GF-D8 (cell line): ENCODE data around the gene ARL8A.

Source experiments
- DNase-seq: peaks from one replicate; lab custom pipeline; 2025; lab: John Stamatoyannopoulos, UW

The ARL8A gene

GRCh38 chr1:202135221-202135721 lies 9.3 kb downstream of the ARL8A start:
- no peak for DNase-seq

DNA sequence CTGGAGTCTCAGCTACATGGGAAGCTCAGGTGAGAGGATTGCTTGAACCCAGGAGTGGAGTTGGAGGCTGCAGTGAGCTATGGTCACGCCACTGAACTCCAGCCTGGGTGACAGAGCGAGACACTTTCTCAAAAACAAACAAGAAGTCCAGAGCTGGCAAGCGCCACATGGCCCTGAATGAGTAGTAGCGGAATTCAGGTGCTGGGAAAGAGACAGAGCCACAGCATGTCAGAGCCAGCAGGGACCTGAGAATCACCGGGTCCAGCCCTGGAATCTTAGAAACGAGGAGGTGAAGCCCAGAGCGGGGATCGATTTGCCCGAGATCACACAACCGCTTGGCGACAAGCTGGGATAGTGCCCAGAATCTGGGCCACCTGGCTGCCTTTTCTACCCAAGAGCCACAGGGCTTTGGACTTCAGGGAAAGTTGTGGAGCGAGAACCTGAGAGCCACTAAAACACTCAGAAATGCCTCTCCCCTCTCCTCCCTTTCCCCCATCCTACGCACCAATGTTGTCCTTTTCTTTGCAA lies 9.8 kb downstream of the ARL8A start:
- DNase-seq: no peak

DNA sequence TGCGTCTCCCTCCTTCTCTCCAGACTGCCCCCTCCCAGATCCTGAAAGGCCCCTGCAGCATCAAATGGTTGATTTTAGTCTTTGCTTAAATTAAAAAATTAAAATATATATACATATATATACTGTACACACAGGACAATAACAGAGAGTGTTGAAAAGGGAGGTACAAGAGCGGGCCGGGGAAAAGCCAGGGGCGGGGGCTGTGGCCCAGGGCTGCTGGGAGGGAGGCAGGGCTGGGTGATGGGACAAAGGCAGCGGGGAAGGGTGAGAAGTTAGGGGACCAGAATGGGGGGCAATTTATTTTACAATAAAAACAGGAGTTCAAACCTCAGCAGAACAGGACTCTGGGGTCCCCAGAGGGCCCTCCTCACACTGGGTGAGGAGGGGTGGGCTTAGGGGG lies 10.5 kb downstream of the ARL8A start:
- DNase-seq: no peak

DNA sequence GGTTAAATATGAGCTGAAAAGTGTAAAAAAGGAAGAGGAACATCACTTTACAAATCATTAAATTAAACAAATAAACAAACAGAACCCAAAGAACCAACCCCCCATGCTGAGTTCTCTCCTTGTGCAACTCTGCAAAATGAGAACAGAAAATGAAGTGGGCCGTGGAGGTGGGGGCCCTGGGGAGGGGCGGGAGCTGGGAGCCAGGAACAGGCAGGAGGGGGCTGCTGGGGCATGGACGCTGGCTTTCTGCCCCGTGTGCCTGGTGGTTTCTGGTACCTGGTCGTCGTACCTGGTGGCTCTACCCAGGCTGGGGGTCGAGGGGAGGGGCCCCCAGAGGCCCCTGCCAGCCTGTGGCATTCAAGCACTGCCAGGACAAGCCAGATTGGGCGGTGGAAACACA lies 11.0 kb downstream of the ARL8A start:
- DNase-seq: no peak

DNA sequence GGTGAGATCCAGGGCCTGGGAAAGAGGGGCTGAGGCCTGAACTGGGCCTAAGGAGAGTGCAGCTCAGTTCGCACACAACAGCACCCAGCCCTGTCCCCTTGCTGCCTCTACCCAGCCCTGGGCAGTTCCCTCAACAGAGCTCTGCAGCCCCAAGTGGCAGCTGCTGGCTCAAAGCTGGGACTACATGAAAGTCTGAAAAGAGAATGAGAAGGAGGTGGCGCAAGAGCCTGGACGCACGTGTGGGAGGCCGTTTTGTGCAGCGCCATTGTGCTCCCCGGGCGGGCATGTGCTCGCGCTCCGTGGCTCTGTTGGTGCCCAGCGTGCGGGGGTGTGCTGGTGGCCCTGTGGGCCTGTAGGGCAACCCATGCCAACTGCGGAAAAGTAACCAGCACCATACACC lies 11.5 kb downstream of the ARL8A start:
- no peak for DNase-seq

- no peak for DNase-seq
Observed at GRCh38 chr1:202131956-202132821, 12.3 kb downstream of the ARL8A start.

DNA sequence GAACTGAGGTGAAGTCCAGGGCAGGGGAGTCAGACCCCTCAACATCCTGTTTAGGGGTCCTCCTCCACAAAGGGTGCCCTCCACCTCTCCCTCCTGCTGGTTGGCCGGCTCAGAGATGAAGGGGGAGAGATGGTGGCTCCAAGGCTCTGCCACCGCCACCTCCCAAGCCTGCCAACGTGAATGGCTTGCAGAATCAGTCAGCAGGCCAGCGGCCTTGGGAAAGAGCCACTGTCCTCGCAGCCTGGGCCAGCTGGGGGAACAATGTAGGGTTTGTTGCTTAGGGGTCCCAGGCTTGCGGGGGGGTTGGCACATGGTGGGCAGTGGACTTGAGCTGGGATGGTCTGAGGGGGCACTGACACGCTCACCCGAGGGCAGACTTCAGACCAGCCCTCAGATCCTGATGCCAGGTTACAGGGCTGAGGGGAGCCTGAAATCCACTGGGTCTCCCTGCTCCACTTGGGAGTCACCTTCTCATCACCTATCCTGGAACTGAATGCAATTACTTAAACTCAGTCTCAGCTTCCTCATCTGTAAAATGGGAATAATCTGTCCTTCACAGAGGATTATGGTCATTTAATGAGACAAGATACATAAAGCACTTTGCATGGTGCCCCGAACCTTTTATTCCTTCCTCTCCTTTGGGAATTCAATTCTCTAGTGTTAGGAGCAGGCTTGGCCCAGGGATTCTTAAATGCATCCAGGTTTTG lies 13.6 kb downstream of the ARL8A start:
- no peak for DNase-seq

DNA sequence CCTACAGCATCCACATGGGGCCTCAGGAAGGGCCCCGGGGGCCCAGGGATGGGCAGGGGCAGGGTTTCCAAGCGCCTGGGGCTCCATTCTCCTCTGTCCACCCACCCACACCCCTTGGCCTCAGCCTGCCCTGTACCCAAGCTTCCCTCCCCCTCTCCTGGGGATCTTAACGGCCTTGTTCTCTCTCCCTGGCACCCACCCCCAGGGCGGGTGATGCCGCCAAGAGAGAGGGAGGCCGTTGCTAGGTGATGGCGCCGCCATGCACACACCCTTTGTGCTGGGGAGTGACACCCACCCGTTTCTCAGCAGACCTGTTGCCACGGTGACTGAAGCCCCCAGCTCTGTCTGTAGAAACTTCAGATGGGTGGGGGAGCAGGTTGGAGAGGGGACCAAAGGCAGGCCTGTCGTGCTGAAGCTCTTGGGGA lies 14.2 kb downstream of the ARL8A start:
- DNase-seq: no peak

DNA sequence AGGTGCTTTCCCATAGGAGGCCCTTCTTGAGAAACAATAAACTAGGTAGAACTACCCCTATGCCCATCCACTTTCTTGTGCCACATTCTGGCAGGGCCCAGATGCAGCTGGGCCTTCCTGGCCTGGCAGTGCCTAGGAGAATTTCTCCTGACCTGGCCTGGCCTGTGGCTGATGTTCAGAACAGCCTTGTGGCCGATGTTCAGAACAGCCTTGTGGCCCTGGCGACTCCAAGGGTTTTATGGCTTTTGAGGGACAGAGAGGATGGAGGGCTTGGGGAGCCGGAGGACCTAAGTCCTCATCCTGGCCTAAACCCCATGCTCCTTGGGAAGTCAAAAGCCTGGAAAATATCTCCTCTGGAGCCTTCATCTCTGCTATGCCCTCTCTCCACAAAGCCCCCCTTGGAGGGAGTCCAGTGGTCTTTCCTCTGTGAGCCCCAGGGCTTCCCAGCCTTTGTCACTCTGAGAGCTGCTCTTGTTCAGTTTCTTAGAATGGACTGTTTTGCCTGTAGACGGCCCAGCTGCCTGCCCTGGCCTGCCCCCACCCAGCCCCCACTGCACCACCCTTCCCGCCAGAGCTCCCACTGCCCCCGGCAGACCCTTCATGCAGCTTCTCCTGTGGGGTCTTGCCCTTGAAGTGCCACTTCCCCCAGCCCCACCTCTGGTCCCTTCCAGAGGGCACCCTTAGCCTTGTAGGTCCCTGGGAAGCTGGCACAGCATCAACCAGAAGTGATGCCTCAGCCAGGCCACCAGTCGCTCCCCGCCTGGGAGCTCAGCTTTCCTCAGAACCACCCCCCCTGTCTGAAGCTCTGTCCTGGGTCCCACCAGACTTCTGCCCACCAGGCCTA lies 14.9 kb downstream of the ARL8A start:
- DNase-seq: no peak

GRCh38 chr1:202127836-202128622 lies 16.5 kb downstream of the ARL8A start:
- DNase-seq: no peak

- no peak for DNase-seq
Observed at GRCh38 chr1:202127061-202127460, 17.5 kb downstream of the ARL8A start.

DNA sequence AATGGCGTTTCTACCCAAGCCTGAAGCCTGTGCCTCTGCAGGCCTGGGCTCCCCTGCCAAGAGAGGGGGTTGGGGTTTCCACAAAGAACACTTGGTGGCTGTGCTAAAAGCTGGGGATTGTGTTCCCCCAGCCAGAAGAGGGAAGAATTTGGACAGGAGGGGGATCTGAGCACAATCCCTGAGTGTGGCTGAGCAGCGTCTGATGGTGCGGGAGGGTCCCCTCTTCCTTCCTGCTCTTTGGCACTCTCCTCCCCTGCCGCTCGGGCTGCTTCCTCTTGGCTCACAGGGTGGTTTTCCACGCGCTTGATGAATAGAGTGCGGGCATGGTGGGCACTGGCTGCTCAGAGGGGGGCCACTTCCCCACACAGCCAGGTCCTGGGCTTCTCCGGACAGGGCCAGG lies 18.1 kb downstream of the ARL8A start:
- DNase-seq: no peak

DNA sequence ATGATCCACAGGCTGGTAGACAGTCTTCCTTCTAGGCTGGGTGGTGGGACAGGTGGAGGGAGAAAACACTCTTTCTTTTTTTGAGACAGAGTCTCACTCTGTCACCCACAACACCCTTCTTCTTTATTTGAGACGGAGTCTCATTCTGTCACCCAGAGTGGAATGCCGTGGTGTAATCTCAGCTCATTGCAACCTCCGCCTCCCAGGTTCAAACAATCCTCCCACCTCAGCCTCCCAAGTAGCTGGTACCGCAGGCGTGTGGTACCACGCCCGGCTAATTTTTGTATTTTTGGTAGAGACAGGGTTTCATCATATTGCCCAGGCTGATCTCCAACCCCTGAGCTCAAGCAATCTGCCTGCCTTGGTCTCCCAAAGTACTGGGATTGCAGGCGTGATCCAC lies 18.9 kb downstream of the ARL8A start:
- no peak for DNase-seq

- no peak for DNase-seq
Observed at GRCh38 chr1:202124142-202124541, 20.4 kb downstream of the ARL8A start.

DNA sequence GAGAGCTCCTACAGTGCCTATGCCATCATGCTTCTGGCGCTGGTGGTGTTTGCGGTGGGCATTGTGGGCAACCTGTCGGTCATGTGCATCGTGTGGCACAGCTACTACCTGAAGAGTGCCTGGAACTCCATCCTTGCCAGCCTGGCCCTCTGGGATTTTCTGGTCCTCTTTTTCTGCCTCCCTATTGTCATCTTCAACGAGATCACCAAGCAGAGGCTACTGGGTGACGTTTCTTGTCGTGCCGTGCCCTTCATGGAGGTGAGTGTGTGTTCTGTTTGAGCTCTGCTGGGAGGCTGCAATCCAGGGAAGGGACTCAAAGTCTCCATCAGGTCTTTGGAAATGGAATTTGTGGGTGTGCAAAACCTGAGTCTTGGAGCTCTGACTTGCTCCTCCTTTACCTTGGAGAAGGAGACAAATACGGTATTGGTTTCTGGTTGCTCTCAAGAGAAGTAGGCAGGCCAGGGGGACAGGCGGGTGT lies 21.2 kb downstream of the ARL8A start:
- no peak for DNase-seq

DNA sequence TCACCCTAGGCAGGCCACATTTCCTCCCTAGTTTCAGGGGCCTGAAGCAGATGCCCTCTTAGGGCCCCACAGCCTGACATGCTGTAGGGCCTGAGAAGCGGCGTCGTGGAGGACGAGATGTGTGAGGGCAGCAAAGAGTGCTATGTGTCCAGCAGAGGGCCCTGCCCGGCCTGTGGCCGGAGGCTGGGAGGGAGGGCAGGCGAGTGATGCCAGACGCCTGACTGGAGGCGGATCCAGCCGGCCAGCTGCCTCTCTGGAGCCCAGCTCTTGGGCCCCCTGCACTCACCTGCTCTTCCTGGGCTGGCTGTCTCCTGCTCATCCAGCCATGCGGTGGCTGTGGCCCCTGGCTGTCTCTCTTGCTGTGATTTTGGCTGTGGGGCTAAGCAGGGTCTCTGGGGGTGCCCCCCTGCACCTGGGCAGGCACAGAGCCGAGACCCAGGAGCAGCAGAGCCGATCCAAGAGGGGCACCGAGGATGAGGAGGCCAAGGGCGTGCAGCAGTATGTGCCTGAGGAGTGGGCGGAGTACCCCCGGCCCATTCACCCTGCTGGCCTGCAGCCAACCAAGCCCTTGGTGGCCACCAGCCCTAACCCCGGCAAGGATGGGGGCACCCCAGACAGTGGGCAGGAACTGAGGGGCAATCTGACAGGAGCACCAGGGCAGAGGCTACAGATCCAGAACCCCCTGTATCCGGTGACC lies 21.8 kb downstream of the ARL8A start, which contains the start of gene GPR37L1:
TSS of gene GPR37L1 (plus strand) at position 279 of the 697 bp plus-strand sequence. CDS start at position 326, 47 bp downstream.
- no peak for DNase-seq

GRCh38 chr1:202121006-202121405 lies 23.5 kb downstream of the ARL8A start:
- DNase-seq: no peak

DNA sequence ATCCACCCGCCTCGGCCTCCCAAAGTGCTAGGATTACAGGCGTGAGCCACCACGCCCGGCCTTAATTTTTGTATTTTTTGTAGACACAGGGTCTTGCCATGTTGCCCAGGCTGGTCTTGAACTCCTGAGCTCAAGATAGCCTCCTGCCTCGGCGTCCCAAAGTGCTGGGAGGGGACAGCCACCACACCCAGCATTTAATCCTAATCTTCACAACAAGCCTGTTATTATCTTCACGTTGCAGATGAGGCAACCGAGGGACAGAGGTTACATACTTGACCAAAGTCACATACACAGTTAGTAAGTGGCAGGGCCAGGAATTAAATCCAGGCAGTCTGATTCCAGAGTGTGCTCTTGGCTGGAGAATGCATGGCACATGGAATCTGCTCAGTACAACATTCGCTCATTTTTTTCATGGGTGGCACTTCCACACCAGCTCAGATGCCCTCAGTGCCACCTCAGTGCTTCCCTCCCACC lies 26.6 kb downstream of the ARL8A start:
- DNase-seq: no peak

DNA sequence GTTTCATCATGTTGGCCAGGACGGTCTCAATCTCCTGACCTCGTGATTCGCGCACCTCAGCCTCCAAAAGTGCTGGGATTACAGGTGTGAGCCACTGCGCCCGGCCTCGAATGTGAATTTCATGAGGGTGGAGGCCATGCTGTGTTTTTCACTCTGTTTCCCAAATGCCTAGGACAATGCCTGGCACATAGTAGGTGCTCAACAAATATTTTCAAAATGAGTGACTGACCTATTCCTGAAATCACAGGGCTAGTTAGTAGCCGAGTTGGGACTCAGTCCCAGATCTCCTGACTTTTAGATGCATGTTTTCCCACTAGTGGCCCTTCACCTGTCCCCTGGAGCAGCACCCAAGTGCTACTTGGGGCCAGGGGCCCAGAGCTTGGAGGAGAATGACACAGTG lies 28.2 kb downstream of the ARL8A start:
- DNase-seq: no peak

DNA sequence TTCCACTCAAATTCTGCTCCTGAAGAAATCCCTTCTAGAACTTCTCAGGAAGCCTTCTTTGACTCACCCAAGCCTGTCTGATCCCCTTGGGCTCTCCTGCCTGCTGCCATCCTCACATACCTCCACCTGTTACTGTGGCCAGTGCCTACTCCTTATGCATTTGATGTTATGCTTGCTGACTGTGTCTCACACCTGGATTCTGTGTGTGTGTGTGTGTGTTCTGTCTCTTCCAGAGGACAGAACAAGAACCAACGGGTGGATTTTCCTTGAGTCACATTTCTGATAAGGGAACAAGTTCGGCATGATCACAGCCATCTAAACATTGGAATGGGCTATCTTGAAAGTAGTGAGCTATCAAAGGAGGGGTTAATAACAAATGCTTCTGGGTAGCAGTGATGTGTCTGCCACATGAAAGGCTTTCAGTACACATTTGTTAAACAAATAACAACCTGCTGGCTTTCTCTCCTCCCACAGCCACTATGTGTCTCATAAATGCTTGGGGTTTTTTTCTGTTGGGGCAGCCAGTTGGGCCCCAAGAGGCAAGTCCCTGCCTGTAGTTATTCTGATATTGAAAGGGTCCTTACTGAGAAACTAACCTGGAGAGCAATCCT lies 30.7 kb downstream of the ARL8A start:
- no peak for DNase-seq
